ENCODE results near the gene FNDC5. TPM values are rescaled to one million over a fixed set of nuclear protein-coding genes. Genes with fewer than 3 reads are reported as not detected.

Gene FNDC5
- total and polyA plus RNA-seq, 2 experiments from 2014 or later: 1.0 to 1.7 TPM

DNA sequence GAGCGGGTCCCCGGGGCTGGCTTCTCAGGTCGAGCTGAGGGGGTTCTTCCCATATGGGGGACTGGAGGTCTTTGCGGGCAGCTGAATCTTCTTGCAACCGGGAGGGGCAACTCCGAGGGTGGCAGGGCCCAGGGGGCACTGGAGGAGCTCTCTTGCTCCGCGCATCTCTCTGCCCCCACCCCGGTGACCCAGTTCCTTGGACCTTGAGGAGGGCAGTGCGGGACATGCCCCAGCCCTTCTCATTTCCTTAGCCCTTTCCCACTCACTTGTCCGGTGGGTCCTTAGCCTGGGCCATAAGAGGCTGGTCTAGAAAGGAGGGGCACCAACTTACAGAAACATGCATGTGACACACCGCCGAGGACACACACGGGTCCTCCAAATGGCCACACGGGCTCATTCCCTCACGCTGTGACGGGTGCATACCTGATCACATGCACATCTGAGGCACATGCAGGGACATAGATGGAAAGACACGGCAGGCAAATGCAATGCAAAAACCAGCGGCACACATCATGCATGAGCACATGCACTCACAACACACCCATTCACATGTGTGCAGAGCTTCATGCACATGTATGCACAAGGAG, 16.2 kb upstream of the FNDC5 start:
- H3K4me1 ChIP-seq (ENCODE audit: insufficient read depth): peaks cover 15% of the 10 kb centered on the region
- H3K4me2 ChIP-seq: peak overlapping the region; percentile 74; the same call in 1 of the 2 replicates
- H3K27me3 ChIP-seq (ENCODE audit: insufficient read depth): peaks cover 57% of the 10 kb centered on the region
- DNase-seq (ENCODE audit: low spot score): no peak
- no peak overlapping the region for H3K27ac ChIP-seq (ENCODE audit: low read depth)
- no peak overlapping the region for H2AFZ ChIP-seq
- Mint-ChIP-seq H3K9me3 (peaks cover 1% of the 10 kb centered on the region; the same call in 1 of the 3 replicates), H3K27me3 (ENCODE audit: insufficient read depth, low read depth, poor library complexity) (peaks cover 38% of the 10 kb centered on the region), H3K27ac (no peak overlapping the region), H3K4me1 (peaks cover 17% of the 10 kb centered on the region), H3K36me3 (ENCODE audit: low read depth) (peaks cover under 1% of the 10 kb centered on the region; the same call in 1 of the 3 replicates), H3K4me3 (no peak overlapping the region; the same call in 2 of the 3 replicates)
- no peak overlapping the region; the same call in 1 of the 2 replicates for H3K4me3 ChIP-seq
- no peaks in the 10 kb centered on the region for H3K9me2 ChIP-seq (ENCODE audit: insufficient read depth)
- H3K79me2 ChIP-seq (replicated peaks; ENCODE audit: insufficient read depth): no peaks in the 10 kb centered on the region
- peak; percentile 3; the same call in 1 of the 3 replicates for ATAC-seq
- no peaks in the 10 kb centered on the region for H3F3A ChIP-seq (replicated peaks; ENCODE audit: low read depth)
- H4K20me1 ChIP-seq (replicated peaks; ENCODE audit: insufficient read depth): peaks cover 6% of the 10 kb centered on the region
- no peaks in the 10 kb centered on the region for H3K36me3 ChIP-seq (ENCODE audit: insufficient read depth)
- TF ChIP-seq, protein P1, sequence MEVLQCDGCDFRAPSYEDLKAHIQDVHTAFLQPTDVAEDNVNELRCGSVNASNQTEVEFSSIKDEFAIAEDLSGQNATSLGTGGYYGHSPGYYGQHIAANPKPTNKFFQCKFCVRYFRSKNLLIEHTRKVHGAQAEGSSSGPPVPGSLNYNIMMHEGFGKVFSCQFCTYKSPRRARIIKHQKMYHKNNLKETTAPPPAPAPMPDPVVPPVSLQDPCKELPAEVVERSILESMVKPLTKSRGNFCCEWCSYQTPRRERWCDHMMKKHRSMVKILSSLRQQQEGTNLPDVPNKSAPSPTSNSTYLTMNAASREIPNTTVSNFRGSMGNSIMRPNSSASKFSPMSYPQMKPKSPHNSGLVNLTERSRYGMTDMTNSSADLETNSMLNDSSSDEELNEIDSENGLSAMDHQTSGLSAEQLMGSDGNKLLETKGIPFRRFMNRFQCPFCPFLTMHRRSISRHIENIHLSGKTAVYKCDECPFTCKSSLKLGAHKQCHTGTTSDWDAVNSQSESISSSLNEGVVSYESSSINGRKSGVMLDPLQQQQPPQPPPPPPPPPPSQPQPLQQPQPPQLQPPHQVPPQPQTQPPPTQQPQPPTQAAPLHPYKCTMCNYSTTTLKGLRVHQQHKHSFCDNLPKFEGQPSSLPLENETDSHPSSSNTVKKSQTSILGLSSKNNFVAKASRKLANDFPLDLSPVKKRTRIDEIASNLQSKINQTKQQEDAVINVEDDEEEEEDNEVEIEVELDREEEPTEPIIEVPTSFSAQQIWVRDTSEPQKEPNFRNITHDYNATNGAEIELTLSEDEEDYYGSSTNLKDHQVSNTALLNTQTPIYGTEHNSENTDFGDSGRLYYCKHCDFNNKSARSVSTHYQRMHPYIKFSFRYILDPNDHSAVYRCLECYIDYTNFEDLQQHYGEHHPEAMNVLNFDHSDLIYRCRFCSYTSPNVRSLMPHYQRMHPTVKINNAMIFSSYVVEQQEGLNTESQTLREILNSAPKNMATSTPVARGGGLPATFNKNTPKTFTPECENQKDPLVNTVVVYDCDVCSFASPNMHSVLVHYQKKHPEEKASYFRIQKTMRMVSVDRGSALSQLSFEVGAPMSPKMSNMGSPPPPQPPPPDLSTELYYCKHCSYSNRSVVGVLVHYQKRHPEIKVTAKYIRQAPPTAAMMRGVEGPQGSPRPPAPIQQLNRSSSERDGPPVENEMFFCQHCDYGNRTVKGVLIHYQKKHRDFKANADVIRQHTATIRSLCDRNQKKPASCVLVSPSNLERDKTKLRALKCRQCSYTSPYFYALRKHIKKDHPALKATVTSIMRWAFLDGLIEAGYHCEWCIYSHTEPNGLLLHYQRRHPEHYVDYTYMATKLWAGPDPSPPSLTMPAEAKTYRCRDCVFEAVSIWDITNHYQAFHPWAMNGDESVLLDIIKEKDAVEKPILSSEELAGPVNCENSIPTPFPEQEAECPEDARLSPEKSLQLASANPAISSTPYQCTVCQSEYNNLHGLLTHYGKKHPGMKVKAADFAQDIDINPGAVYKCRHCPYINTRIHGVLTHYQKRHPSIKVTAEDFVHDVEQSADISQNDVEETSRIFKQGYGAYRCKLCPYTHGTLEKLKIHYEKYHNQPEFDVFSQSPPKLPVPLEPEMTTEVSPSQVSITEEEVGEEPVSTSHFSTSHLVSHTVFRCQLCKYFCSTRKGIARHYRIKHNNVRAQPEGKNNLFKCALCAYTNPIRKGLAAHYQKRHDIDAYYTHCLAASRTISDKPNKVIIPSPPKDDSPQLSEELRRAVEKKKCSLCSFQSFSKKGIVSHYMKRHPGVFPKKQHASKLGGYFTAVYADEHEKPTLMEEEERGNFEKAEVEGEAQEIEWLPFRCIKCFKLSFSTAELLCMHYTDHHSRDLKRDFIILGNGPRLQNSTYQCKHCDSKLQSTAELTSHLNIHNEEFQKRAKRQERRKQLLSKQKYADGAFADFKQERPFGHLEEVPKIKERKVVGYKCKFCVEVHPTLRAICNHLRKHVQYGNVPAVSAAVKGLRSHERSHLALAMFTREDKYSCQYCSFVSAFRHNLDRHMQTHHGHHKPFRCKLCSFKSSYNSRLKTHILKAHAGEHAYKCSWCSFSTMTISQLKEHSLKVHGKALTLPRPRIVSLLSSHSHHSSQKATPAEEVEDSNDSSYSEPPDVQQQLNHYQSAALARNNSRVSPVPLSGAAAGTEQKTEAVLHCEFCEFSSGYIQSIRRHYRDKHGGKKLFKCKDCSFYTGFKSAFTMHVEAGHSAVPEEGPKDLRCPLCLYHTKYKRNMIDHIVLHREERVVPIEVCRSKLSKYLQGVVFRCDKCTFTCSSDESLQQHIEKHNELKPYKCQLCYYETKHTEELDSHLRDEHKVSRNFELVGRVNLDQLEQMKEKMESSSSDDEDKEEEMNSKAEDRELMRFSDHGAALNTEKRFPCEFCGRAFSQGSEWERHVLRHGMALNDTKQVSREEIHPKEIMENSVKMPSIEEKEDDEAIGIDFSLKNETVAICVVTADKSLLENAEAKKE (CRISPR knock-in tag; IDR thresholded peaks at IDR 0.05): no peak
- TF ChIP-seq CREB1 (CRISPR knock-in tag; IDR thresholded peaks at IDR 0.05; ENCODE audit: low read depth): no peak
- TF ChIP-seq EZH2 (IDR thresholded peaks at IDR 0.05; ENCODE audit: low read depth, unreplicated experiment): no peak
- TF ChIP-seq, protein P2, sequence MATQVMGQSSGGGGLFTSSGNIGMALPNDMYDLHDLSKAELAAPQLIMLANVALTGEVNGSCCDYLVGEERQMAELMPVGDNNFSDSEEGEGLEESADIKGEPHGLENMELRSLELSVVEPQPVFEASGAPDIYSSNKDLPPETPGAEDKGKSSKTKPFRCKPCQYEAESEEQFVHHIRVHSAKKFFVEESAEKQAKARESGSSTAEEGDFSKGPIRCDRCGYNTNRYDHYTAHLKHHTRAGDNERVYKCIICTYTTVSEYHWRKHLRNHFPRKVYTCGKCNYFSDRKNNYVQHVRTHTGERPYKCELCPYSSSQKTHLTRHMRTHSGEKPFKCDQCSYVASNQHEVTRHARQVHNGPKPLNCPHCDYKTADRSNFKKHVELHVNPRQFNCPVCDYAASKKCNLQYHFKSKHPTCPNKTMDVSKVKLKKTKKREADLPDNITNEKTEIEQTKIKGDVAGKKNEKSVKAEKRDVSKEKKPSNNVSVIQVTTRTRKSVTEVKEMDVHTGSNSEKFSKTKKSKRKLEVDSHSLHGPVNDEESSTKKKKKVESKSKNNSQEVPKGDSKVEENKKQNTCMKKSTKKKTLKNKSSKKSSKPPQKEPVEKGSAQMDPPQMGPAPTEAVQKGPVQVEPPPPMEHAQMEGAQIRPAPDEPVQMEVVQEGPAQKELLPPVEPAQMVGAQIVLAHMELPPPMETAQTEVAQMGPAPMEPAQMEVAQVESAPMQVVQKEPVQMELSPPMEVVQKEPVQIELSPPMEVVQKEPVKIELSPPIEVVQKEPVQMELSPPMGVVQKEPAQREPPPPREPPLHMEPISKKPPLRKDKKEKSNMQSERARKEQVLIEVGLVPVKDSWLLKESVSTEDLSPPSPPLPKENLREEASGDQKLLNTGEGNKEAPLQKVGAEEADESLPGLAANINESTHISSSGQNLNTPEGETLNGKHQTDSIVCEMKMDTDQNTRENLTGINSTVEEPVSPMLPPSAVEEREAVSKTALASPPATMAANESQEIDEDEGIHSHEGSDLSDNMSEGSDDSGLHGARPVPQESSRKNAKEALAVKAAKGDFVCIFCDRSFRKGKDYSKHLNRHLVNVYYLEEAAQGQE (IDR thresholded peaks at IDR 0.05; ENCODE audit: unreplicated experiment): no peak
- no peak for TF ChIP-seq JUNB (IDR thresholded peaks at IDR 0.05; ENCODE audit: unreplicated experiment)
- no peak for TF ChIP-seq POLR2AphosphoS5 (IDR thresholded peaks at IDR 0.05; ENCODE audit: low read depth)
- no peak for TF ChIP-seq ETS1 (IDR thresholded peaks at IDR 0.05)

All from GM23338 (cell line).